Measurements from ENCODE around the gene FSTL5. TPM values are rescaled to one million over a fixed set of nuclear protein-coding genes. Genes with fewer than 3 reads are reported as not detected.
"Not testable (repeated sequence)": the region's sequence is repeated elsewhere in the genome, so short reads cannot be mapped to it uniquely, and the experiment has no call there.

FSTL5 gene
- total RNA-seq, 3 donors from 2014 or later (not counting 1 experiment from before 2014, with no cell fraction given) = not detected

DNA sequence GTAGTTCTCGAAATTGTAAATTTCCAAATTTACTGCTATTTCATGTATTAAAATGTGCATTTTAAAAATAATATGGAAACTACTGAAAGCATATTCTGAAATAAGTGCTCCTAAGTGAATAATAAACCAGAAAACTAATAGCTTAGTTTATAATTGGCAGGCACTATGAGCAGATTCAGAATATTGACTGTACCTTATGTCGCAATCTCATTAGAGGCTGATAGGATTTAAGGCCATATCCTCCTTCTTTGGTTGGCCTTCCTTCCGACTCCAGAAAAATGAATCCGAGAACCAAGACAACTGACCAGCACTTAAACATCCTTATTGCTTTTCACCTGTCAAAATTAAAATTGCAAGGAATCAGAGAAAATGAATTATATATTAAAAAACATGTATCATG lies 52.7 kb downstream of the FSTL5 start:
- intact Hi-C loops (cut with micrococcal nuclease) = no loop called here
- 100% methylated on average over 3 of the region's 4 CpGs for WGBS (ENCODE audit: insufficient coverage)
- no peaks in the 10 kb centered on the region for H3K27me3 ChIP-seq (ENCODE audit: control insufficient read depth, insufficient read depth, low read length)

DNA sequence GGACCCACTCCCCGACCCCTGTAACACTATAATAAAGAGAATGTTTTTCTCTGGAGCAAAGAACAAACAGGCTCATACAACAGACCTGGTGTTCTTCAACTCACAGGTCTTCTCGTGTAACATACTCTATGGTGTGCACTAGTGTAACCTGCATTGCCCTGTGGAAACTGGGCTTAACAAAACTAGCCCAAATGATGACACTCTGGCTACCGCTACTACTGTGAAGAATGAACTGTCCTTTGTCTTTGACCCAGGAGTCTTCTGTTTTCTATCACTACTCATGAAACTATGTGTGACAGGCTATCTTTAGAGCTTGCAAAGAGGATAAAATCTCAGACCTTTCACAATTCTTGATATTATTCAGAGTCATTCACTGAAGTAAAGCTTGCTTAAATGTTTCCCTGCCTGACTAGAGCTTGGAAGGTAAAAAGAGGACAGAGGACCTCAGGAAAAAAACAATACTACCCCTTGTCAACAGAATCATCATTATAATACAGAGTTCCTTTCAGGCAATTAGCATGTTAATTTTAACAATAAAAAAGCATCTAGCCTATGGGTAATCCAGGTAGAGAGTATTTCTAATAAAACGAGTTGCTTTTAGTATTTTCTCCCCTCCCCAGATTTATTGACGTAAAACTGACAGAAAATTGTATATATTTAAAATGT lies 59.2 kb downstream of the FSTL5 start:
- no peak overlapping the region for H3K27ac ChIP-seq (ENCODE audit: low read length)
- Mint-ChIP-seq H3K4me3 (no peak overlapping the region), H3K27ac (no peak overlapping the region), H3K27me3 (ENCODE audit: low read depth in 2 of 2) (no peaks in the 10 kb centered on the region), H3K36me3 (peaks cover 5% of the 10 kb centered on the region), H3K9me3 (peaks cover 10 to 14% of the 10 kb centered on the region in 2 donors), H3K4me1 (no peaks in the 10 kb centered on the region)
- peaks cover 4% of the 10 kb centered on the region for H3K9me3 ChIP-seq (ENCODE audit: control insufficient read depth, insufficient read depth, low read length)
- TF ChIP-seq, protein P1, sequence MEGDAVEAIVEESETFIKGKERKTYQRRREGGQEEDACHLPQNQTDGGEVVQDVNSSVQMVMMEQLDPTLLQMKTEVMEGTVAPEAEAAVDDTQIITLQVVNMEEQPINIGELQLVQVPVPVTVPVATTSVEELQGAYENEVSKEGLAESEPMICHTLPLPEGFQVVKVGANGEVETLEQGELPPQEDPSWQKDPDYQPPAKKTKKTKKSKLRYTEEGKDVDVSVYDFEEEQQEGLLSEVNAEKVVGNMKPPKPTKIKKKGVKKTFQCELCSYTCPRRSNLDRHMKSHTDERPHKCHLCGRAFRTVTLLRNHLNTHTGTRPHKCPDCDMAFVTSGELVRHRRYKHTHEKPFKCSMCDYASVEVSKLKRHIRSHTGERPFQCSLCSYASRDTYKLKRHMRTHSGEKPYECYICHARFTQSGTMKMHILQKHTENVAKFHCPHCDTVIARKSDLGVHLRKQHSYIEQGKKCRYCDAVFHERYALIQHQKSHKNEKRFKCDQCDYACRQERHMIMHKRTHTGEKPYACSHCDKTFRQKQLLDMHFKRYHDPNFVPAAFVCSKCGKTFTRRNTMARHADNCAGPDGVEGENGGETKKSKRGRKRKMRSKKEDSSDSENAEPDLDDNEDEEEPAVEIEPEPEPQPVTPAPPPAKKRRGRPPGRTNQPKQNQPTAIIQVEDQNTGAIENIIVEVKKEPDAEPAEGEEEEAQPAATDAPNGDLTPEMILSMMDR (IDR thresholded peaks at IDR 0.05) = no peak
- no peaks in the 10 kb centered on the region for H3K27me3 ChIP-seq (ENCODE audit: control insufficient read depth, insufficient read depth, low read length)
- ATAC-seq (no peak), DNase-seq (no peak)
- WGBS (ENCODE audit: insufficient coverage) = 83% methylated on average over 2 of the region's 5 CpGs
- no peaks in the 10 kb centered on the region for H3K36me3 ChIP-seq (ENCODE audit: control insufficient read depth, insufficient read depth, low read length)
- no peak overlapping the region for H3K4me3 ChIP-seq (ENCODE audit: low read length)
- intact Hi-C loops (cut with micrococcal nuclease) = no loop called here
- H3K4me1 ChIP-seq (ENCODE audit: control insufficient read depth, insufficient read depth, low read length) = no peaks in the 10 kb centered on the region

More for the DNA sequence above, 52.7 kb downstream of the FSTL5 start:
- DNase-seq = no peak
- no peak overlapping the region for H3K4me3 ChIP-seq (ENCODE audit: low read length)
- no peaks in the 10 kb centered on the region for H3K9me3 ChIP-seq (ENCODE audit: control insufficient read depth, insufficient read depth, low read length)
- ATAC-seq = no peak
- no peak overlapping the region for H3K27ac ChIP-seq (ENCODE audit: low read length)
- Mint-ChIP-seq H3K4me3 (no peak overlapping the region), H3K27me3 (ENCODE audit: low read depth in 2 of 2) (no peaks in the 10 kb centered on the region), H3K36me3 (no peaks in the 10 kb centered on the region), H3K9me3 (peaks cover 14 to 20% of the 10 kb centered on the region in 2 donors), H3K4me1 (no peaks in the 10 kb centered on the region), H3K27ac (no peak overlapping the region)
- H3K4me1 ChIP-seq (ENCODE audit: control insufficient read depth, insufficient read depth, low read length) = no peaks in the 10 kb centered on the region
- H3K36me3 ChIP-seq (ENCODE audit: control insufficient read depth, insufficient read depth, low read length) = no peaks in the 10 kb centered on the region
- TF ChIP-seq, protein P1 (IDR thresholded peaks at IDR 0.05) = no peak

DNA sequence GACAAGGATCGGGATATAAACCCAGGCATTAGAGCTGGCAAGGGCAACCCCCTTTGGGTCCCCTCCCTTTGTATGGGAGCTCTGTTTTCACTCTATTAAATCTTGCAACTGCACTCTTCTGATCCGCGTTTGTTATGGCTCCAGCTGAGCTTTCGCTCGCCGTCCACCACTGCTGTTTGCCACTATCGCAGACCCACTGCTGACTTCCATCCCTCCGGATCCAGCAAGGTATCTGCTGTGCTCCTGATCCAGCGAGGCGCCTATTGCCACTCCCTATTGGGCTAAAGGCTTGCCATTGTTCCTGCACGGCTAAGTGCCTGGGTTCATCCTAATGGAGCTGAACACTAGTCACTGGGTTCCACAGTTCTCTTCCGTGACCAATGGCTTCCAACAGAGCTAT lies 59.9 kb downstream of the FSTL5 start:
- H3K27ac ChIP-seq (ENCODE audit: low read length); H3K27me3 Mint-ChIP-seq (ENCODE audit: low read depth in 2 of 2); H3K27me3 ChIP-seq (ENCODE audit: control insufficient read depth, insufficient read depth, low read length); H3K9me3 ChIP-seq (ENCODE audit: control insufficient read depth, insufficient read depth, low read length); intact Hi-C loops (cut with micrococcal nuclease); ATAC-seq; H3K36me3 Mint-ChIP-seq; H3K4me3 Mint-ChIP-seq; H3K27ac Mint-ChIP-seq; H3K36me3 ChIP-seq (ENCODE audit: control insufficient read depth, insufficient read depth, low read length); H3K4me1 ChIP-seq (ENCODE audit: control insufficient read depth, insufficient read depth, low read length); H3K4me1 Mint-ChIP-seq; DNase-seq; H3K4me3 ChIP-seq (ENCODE audit: low read length): not testable (repeated sequence)
- H3K9me3 Mint-ChIP-seq = peaks cover 10 to 14% of the 10 kb centered on the region in 2 donors
- 88% methylated on average over 12 of the region's 12 CpGs for WGBS (ENCODE audit: insufficient coverage)

DNA sequence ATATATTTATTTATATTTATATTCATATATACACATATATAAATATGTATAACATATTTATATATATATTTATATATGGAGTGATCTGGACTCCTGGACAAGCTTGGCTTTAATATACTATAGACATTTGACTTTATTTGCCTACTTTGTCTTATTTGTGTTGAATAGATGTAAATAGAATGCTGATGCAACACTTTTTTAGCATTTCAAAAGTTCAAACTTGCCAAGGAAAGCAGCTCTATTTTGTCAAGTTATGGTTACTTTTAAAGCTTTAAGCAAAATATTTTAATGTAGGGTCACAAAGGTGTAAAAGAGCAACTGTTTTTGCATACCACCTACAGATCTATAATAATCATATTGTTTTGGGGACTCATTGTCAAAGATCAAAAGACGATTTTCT lies 61.1 kb downstream of the FSTL5 start:
- Histone ChIP-seq H3K27ac (ENCODE audit: low read length) (no peak overlapping the region), H3K27me3 (ENCODE audit: control insufficient read depth, insufficient read depth, low read length) (no peaks in the 10 kb centered on the region), H3K4me1 (ENCODE audit: control insufficient read depth, insufficient read depth, low read length) (no peaks in the 10 kb centered on the region), H3K36me3 (ENCODE audit: control insufficient read depth, insufficient read depth, low read length) (no peaks in the 10 kb centered on the region), H3K4me3 (ENCODE audit: low read length) (no peak overlapping the region), H3K9me3 (ENCODE audit: control insufficient read depth, insufficient read depth, low read length) (peaks cover 4% of the 10 kb centered on the region)
- TF ChIP-seq, protein P1 (IDR thresholded peaks at IDR 0.05) = no peak
- no peaks in the 10 kb centered on the region for H3K4me1 Mint-ChIP-seq
- H3K36me3 Mint-ChIP-seq = peaks cover 5% of the 10 kb centered on the region
- intact Hi-C loops (cut with micrococcal nuclease) = no loop called here
- WGBS (ENCODE audit: insufficient coverage) = no CpG with 5 or more reads among the region's 1 CpG
- H3K27ac Mint-ChIP-seq = no peak overlapping the region
- peaks cover 10 to 14% of the 10 kb centered on the region in 2 donors for H3K9me3 Mint-ChIP-seq
- no peak overlapping the region for H3K4me3 Mint-ChIP-seq
- DNase-seq (no peak), ATAC-seq (no peak)
- H3K27me3 Mint-ChIP-seq (ENCODE audit: low read depth in 2 of 2) = no peaks in the 10 kb centered on the region
